ENCODE measurements around the gene OR52L1. TPM values are rescaled to one million over a fixed set of nuclear protein-coding genes. Genes with fewer than 3 reads are reported as not detected.

OR52L1 gene
- total and polyA plus RNA-seq, 10 of the 15 experiments (the other 5 are each of a cell fraction or from before 2014, with no cell fraction given) = not detected

GRCh38 chr11:5937868-5938602, 48.8 kb downstream of the OR52L1 start:
- Histone ChIP-seq H3K27me3 (replicated peaks in 1 of 2; ENCODE audit: control insufficient read depth in 2 of 2, insufficient read depth in 2 of 2, low read length in 1 of 2) (no peaks in the 10 kb centered on the region), H3K79me2 (ENCODE audit: control insufficient read depth, insufficient read depth, low read length) (no peaks in the 10 kb centered on the region), H2AFZ (ENCODE audit: control insufficient read depth, low read depth, low read length) (no peak overlapping the region), H3K27ac (ENCODE audit: control insufficient read depth, insufficient read depth) (no peak overlapping the region), H3K36me3 (ENCODE audit: control insufficient read depth in 2 of 2, insufficient read depth in 2 of 2, low read length in 1 of 2) (no peaks in the 10 kb centered on the region), H4K20me1 (ENCODE audit: control insufficient read depth, insufficient read depth) (no peaks in the 10 kb centered on the region), H3K4me2 (ENCODE audit: control insufficient read depth, insufficient read depth) (no peak overlapping the region), H3K9me3 (replicated peaks; ENCODE audit: control insufficient read depth, insufficient read depth, low read length) (no peaks in the 10 kb centered on the region; the same call in 2 of the 3 replicates), H3K4me1 (ENCODE audit: control insufficient read depth, insufficient read depth, low read length) (no peaks in the 10 kb centered on the region), H3K4me3 (no peak overlapping the region), H3K9ac (ENCODE audit: control insufficient read depth, insufficient read depth, low read length) (no peak overlapping the region)
- FAIRE-seq (no peak), DNase-seq (ENCODE audit: low read depth, low spot score) (no peak), ATAC-seq (no peak)
- in situ Hi-C loops (cut with MboI) = no loop called here
- ChIA-PET POLR2A (no interaction called here), CTCF (no interaction called here), RAD21 (ENCODE audit: unreplicated experiment) (no interaction called here), SMC1A (ENCODE audit: uncharacterized antibody, unreplicated experiment) (no interaction called here)
- WGBS (ENCODE audit: insufficient coverage, insufficient replicate concordance, low lambda C conversion rate, missing lambda C conversion rate) = 65% methylated on average over 39 of the region's 39 CpGs
- intact Hi-C loops (cut with micrococcal nuclease; ENCODE audit: unreplicated experiment) = no loop called here
- BruUV-seq (replicated peaks) = no TSS peak
- TF ChIP-seq MYC (IDR thresholded peaks at IDR 0.05; ENCODE audit: insufficient read depth, insufficient read length, insufficient replicate concordance, low read length, severe bottlenecking) (no peak), ZNF592 (IDR thresholded peaks at IDR 0.05) (no peak), IKZF2 (IDR thresholded peaks at IDR 0.05) (no peak), MEF2A (IDR thresholded peaks at IDR 0.05; ENCODE audit: insufficient read depth, low read depth, low read length) (no peak), BHLHE40 (IDR thresholded peaks at IDR 0.05; ENCODE audit: borderline replicate concordance in 1 of 2, low read depth in 2 of 2, low read length in 1 of 2) (no peak), MTA3 (IDR thresholded peaks at IDR 0.05; ENCODE audit: borderline replicate concordance, low read length) (no peak), MXI1 (IDR thresholded peaks at IDR 0.05; ENCODE audit: low read depth, low read length) (no peak), NFXL1 (IDR thresholded peaks at IDR 0.05; ENCODE audit: borderline replicate concordance) (no peak), TCF12 (IDR thresholded peaks at IDR 0.05; ENCODE audit: low read depth, low read length) (no peak), FOXM1 (IDR thresholded peaks at IDR 0.05; ENCODE audit: low read depth, low read length) (no peak), HDAC2 (IDR thresholded peaks at IDR 0.05) (no peak), PBX3 (IDR thresholded peaks at IDR 0.05; ENCODE audit: insufficient replicate concordance, low read depth, low read length) (no peak), EP300 (IDR thresholded peaks at IDR 0.05; ENCODE audit: borderline replicate concordance in 1 of 2, control insufficient read depth in 1 of 2, low read depth in 2 of 2, low read length in 2 of 2) (no peak), SREBF1 (IDR thresholded peaks at IDR 0.05; ENCODE audit: low read length) (no peak), NFYB (IDR thresholded peaks at IDR 0.05; ENCODE audit: insufficient read depth, low read depth, low read length) (no peak), CHD4 (IDR thresholded peaks at IDR 0.05) (no peak)
- TF ChIP-seq, protein P1, sequence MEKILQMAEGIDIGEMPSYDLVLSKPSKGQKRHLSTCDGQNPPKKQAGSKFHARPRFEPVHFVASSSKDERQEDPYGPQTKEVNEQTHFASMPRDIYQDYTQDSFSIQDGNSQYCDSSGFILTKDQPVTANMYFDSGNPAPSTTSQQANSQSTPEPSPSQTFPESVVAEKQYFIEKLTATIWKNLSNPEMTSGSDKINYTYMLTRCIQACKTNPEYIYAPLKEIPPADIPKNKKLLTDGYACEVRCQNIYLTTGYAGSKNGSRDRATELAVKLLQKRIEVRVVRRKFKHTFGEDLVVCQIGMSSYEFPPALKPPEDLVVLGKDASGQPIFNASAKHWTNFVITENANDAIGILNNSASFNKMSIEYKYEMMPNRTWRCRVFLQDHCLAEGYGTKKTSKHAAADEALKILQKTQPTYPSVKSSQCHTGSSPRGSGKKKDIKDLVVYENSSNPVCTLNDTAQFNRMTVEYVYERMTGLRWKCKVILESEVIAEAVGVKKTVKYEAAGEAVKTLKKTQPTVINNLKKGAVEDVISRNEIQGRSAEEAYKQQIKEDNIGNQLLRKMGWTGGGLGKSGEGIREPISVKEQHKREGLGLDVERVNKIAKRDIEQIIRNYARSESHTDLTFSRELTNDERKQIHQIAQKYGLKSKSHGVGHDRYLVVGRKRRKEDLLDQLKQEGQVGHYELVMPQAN (conservative IDR thresholded peaks at IDR 0.05) = no peak
